Right atrium auricular region (tissue), 2 donors: Measurements from ENCODE around the gene ANXA3. TPM values are rescaled to one million over a fixed set of nuclear protein-coding genes. Genes with fewer than 3 reads are reported as not detected.

Source experiments
- DNase-seq: peaks from one replicate; pipeline ENCODE4 v3.0.0-alpha.2; 2019; ENCODE audit warnings: low spot score
- H3K27ac ChIP-seq, 2 donors: fragments of 200-600 bp; sonication (generic); 1 replicate in 1 of 2; 2 replicates in 1 of 2; pipeline ENCODE4 v1.5.1; 2016 to 2019
- H3K27me3 ChIP-seq, 2 donors: fragments of 200-600 bp; sonication (generic); one replicate each; pipeline versions ENCODE4 v1.5.1 to v1.6.0; 2017 to 2019
- H3K36me3 ChIP-seq: fragments of 200-600 bp; sonication (generic); one replicate; pipeline ENCODE4 v1.5.1; 2016
- H3K4me1 ChIP-seq, 2 donors: fragments of 200-600 bp; sonication (generic); one replicate each; pipeline versions ENCODE4 v1.5.1 to v1.6.0; 2017 to 2019
- H3K4me3 ChIP-seq, 2 donors: fragments of 200-600 bp; sonication (generic); 1 replicate in 1 of 2; 2 replicates in 1 of 2; pipeline ENCODE4 v1.5.1; 2017 to 2019; ENCODE audit warnings: mild to moderate bottlenecking in 1 of 2, moderate library complexity in 1 of 2
- H3K9me3 ChIP-seq, 2 donors: fragments of 200-600 bp; sonication (generic); one replicate each; pipeline ENCODE4 v1.5.1; 2019
- total RNA-seq, 2 donors: library from RNA; depleted of rRNA; stranded (reverse); fragments of >200 nt; gene quantifications; one replicate each; pipeline ENCODE4 v1.1.0, GENCODE V29; 2016
- TF ChIP-seq, protein P1 (sequence below), 2 donors: fragments of 200-600 bp; sonication (generic); IDR thresholded peaks; one replicate each; pipeline ENCODE4 v1.5.1; 2019; ENCODE audit warnings: antibody characterized with exemption in 2 of 2

The ANXA3 gene
- total RNA-seq, 2 donors from 2014 or later = 39.4 to 54.0 TPM

- H3K27me3 ChIP-seq = no peaks in the 10 kb centered on the region
- H3K36me3 ChIP-seq = no peaks in the 10 kb centered on the region
- H3K4me1 ChIP-seq = peaks cover 0 to 40% of the 10 kb centered on the region in 2 donors
- TF ChIP-seq, protein P1, sequence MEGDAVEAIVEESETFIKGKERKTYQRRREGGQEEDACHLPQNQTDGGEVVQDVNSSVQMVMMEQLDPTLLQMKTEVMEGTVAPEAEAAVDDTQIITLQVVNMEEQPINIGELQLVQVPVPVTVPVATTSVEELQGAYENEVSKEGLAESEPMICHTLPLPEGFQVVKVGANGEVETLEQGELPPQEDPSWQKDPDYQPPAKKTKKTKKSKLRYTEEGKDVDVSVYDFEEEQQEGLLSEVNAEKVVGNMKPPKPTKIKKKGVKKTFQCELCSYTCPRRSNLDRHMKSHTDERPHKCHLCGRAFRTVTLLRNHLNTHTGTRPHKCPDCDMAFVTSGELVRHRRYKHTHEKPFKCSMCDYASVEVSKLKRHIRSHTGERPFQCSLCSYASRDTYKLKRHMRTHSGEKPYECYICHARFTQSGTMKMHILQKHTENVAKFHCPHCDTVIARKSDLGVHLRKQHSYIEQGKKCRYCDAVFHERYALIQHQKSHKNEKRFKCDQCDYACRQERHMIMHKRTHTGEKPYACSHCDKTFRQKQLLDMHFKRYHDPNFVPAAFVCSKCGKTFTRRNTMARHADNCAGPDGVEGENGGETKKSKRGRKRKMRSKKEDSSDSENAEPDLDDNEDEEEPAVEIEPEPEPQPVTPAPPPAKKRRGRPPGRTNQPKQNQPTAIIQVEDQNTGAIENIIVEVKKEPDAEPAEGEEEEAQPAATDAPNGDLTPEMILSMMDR (IDR thresholded peaks at IDR 0.05) = no peak
- H3K27ac ChIP-seq = no peak overlapping the region
- no peaks in the 10 kb centered on the region for H3K9me3 ChIP-seq
- no peak overlapping the region for H3K4me3 ChIP-seq
- DNase-seq = no peak
These were observed 97.2 kb downstream of the ANXA3 start for GRCh38 chr4:78648640-78649363.

- TF ChIP-seq, protein P1 (IDR thresholded peaks at IDR 0.05) = no peak
- H3K9me3 ChIP-seq = no peaks in the 10 kb centered on the region
- H3K27ac ChIP-seq = peak overlapping the region in 1 of 2 donors; percentile 19
- DNase-seq = no peak
- no peaks in the 10 kb centered on the region for H3K36me3 ChIP-seq
- H3K27me3 ChIP-seq = no peaks in the 10 kb centered on the region
- no peak overlapping the region for H3K4me3 ChIP-seq
- peaks cover 0 to 35% of the 10 kb centered on the region in 2 donors for H3K4me1 ChIP-seq
These were observed 98.8 kb downstream of the ANXA3 start for GRCh38 chr4:78650106-78651024.

- no peaks in the 10 kb centered on the region for H3K27me3 ChIP-seq
- H3K9me3 ChIP-seq = no peaks in the 10 kb centered on the region
- H3K36me3 ChIP-seq = no peaks in the 10 kb centered on the region
- peaks cover 0 to 25% of the 10 kb centered on the region in 2 donors for H3K4me1 ChIP-seq
- H3K4me3 ChIP-seq = no peak overlapping the region
- no peak for DNase-seq
- TF ChIP-seq, protein P1 (IDR thresholded peaks at IDR 0.05) = no peak
- peak overlapping the region in 1 of 2 donors; percentile 19 for H3K27ac ChIP-seq
These were observed 99.8 kb downstream of the ANXA3 start for GRCh38 chr4:78651250-78651860.

- Histone ChIP-seq H3K9me3 (no peaks in the 10 kb centered on the region), H3K27ac (peak overlapping the region; percentile 13 to 43), H3K4me1 (peaks cover 0 to 22% of the 10 kb centered on the region in 2 donors), H3K4me3 (no peak overlapping the region), H3K36me3 (no peaks in the 10 kb centered on the region), H3K27me3 (no peaks in the 10 kb centered on the region)
- TF ChIP-seq, protein P1 (IDR thresholded peaks at IDR 0.05) = no peak
- DNase-seq = no peak
These were observed 100.8 kb downstream of the ANXA3 start for GRCh38 chr4:78652282-78652876.

DNA sequence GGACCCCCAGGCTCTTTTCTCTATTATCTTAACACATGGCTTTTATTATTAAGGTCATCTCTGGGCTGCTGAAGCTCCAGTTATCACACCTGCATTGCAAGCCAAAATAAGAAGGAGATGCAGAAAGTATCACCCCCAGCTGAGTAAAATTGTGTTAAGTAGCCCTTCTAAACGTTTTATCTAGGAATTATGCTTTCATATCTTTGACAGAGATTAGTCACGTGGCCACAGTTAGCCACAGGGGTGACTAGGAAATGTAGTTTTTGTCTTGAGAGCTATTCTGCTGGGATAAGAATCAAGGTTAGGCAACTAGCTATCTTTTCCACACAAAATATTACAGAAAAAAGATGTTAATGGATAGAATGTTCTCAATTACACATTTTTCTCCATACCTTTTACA lies 102.1 kb downstream of the ANXA3 start:
- no peak for DNase-seq
- Histone ChIP-seq H3K4me1 (peaks cover 0 to 22% of the 10 kb centered on the region in 2 donors), H3K9me3 (no peaks in the 10 kb centered on the region), H3K27ac (no peak overlapping the region), H3K36me3 (no peaks in the 10 kb centered on the region), H3K4me3 (no peak overlapping the region), H3K27me3 (no peaks in the 10 kb centered on the region)
- TF ChIP-seq, protein P1 (IDR thresholded peaks at IDR 0.05) = no peak
